ENCODE measurements around the gene GABRB1.

The GABRB1 gene

GRCh38 chr4:47312170-47312569 is 280.8 kb downstream of the GABRB1 start:
- no peaks in the 10 kb centered on the region for H3K27me3 ChIP-seq
- H3K36me3 ChIP-seq, result no peaks in the 10 kb centered on the region
- no peaks in the 10 kb centered on the region for H3K4me1 ChIP-seq (ENCODE audit: control insufficient read depth in 1 of 2, insufficient read depth in 1 of 2, low read depth in 1 of 2, low read length in 1 of 2)
- no peaks in the 10 kb centered on the region for H3K9me3 ChIP-seq
- no peak for TF ChIP-seq CTCF (IDR thresholded peaks at IDR 0.05)
- H3K4me3 ChIP-seq (ENCODE audit: low read depth in 1 of 2, low read length in 1 of 2), result no peak overlapping the region
- H3K27ac ChIP-seq, result no peak overlapping the region

- H3K36me3 ChIP-seq, result no peaks in the 10 kb centered on the region
- H3K4me3 ChIP-seq (ENCODE audit: low read depth in 1 of 2, low read length in 1 of 2), result no peak overlapping the region
- no peak overlapping the region for H3K27ac ChIP-seq
- H3K27me3 ChIP-seq, result no peaks in the 10 kb centered on the region
- no peaks in the 10 kb centered on the region for H3K4me1 ChIP-seq (ENCODE audit: control insufficient read depth in 1 of 2, insufficient read depth in 1 of 2, low read depth in 1 of 2, low read length in 1 of 2)
- no peak for TF ChIP-seq CTCF (IDR thresholded peaks at IDR 0.05)
- no peaks in the 10 kb centered on the region for H3K9me3 ChIP-seq
These were observed 282.0 kb downstream of the GABRB1 start for GRCh38 chr4:47313384-47313783.

GRCh38 chr4:47315346-47315745 is 284.0 kb downstream of the GABRB1 start:
- no peak overlapping the region for H3K27ac ChIP-seq
- H3K36me3 ChIP-seq, result no peaks in the 10 kb centered on the region
- H3K27me3 ChIP-seq, result no peaks in the 10 kb centered on the region
- no peak for TF ChIP-seq CTCF (IDR thresholded peaks at IDR 0.05)
- H3K9me3 ChIP-seq, result no peaks in the 10 kb centered on the region
- H3K4me3 ChIP-seq (ENCODE audit: low read depth in 1 of 2, low read length in 1 of 2), result no peak overlapping the region
- no peaks in the 10 kb centered on the region for H3K4me1 ChIP-seq (ENCODE audit: control insufficient read depth in 1 of 2, insufficient read depth in 1 of 2, low read depth in 1 of 2, low read length in 1 of 2)

- Histone ChIP-seq H3K4me1 (ENCODE audit: control insufficient read depth in 1 of 2, insufficient read depth in 1 of 2, low read depth in 1 of 2, low read length in 1 of 2) (no peaks in the 10 kb centered on the region), H3K9me3 (no peaks in the 10 kb centered on the region), H3K36me3 (no peaks in the 10 kb centered on the region), H3K27ac (no peak overlapping the region), H3K4me3 (ENCODE audit: low read depth in 1 of 2, low read length in 1 of 2) (no peak overlapping the region), H3K27me3 (no peaks in the 10 kb centered on the region)
- no peak for TF ChIP-seq CTCF (IDR thresholded peaks at IDR 0.05)
These were observed 294.7 kb downstream of the GABRB1 start for GRCh38 chr4:47326025-47326424.

- H3K9me3 ChIP-seq, result no peaks in the 10 kb centered on the region
- H3K27ac ChIP-seq, result no peak overlapping the region
- H3K4me1 ChIP-seq (ENCODE audit: control insufficient read depth in 1 of 2, insufficient read depth in 1 of 2, low read depth in 1 of 2, low read length in 1 of 2), result no peaks in the 10 kb centered on the region
- TF ChIP-seq CTCF (IDR thresholded peaks at IDR 0.05), result no peak
- H3K36me3 ChIP-seq, result no peaks in the 10 kb centered on the region
- no peaks in the 10 kb centered on the region for H3K27me3 ChIP-seq
- H3K4me3 ChIP-seq (ENCODE audit: low read depth in 1 of 2, low read length in 1 of 2), result no peak overlapping the region
These were observed 299.5 kb downstream of the GABRB1 start for GRCh38 chr4:47330866-47331265.

- Histone ChIP-seq H3K36me3 (no peaks in the 10 kb centered on the region), H3K9me3 (no peaks in the 10 kb centered on the region), H3K4me1 (ENCODE audit: control insufficient read depth in 1 of 2, insufficient read depth in 1 of 2, low read depth in 1 of 2, low read length in 1 of 2) (no peaks in the 10 kb centered on the region), H3K4me3 (ENCODE audit: low read depth in 1 of 2, low read length in 1 of 2) (no peak overlapping the region), H3K27ac (no peak overlapping the region), H3K27me3 (no peaks in the 10 kb centered on the region)
- no peak for TF ChIP-seq CTCF (IDR thresholded peaks at IDR 0.05)
These were observed 303.3 kb downstream of the GABRB1 start for GRCh38 chr4:47334652-47335051.

All from neutrophil (primary cell).